ENCODE results near the gene CEP89. TPM values are rescaled to one million over a fixed set of nuclear protein-coding genes. Genes with fewer than 3 reads are reported as not detected.
"Not testable (repeated sequence)": the region's sequence is repeated elsewhere in the genome, so short reads cannot be mapped to it uniquely, and the experiment has no call there.

Gene CEP89
- total RNA-seq, 1 experiment from 2014 or later: 21.1 TPM

GRCh38 chr19:32971715-32972540, at the start of gene CEP89, which contains the start of gene FAAP24 (continued):
- TF ChIP-seq ATF6 (CRISPR knock-in tag; IDR thresholded peaks at IDR 0.05) (no peak), GABPB1 (CRISPR knock-in tag; IDR thresholded peaks at IDR 0.05) (peak; percentile 93), ZNF121 (CRISPR knock-in tag; IDR thresholded peaks at IDR 0.05) (0 out of 2 replicates have a peak, but pooled peaks have one; percentile 43), ZNF219 (CRISPR knock-in tag; IDR thresholded peaks at IDR 0.05; ENCODE audit: borderline replicate concordance) (no peak), SMAD3 (CRISPR knock-in tag; IDR thresholded peaks at IDR 0.05; ENCODE audit: borderline replicate concordance) (no peak), ELF4 (CRISPR knock-in tag; IDR thresholded peaks at IDR 0.05; ENCODE audit: low read depth) (no peak), NFYB (CRISPR knock-in tag; conservative IDR thresholded peaks at IDR 0.05; ENCODE audit: low read depth) (peak; percentile 97), RELA (CRISPR knock-in tag; IDR thresholded peaks at IDR 0.05; ENCODE audit: borderline replicate concordance) (no peak), NR2C2 (CRISPR knock-in tag; IDR thresholded peaks at IDR 0.05) (no peak), CREM (CRISPR knock-in tag; IDR thresholded peaks at IDR 0.05) (peak; percentile 78), ERG (CRISPR knock-in tag; IDR thresholded peaks at IDR 0.05) (no peak), NFATC4 (CRISPR knock-in tag; IDR thresholded peaks at IDR 0.05) (no peak), FOXP4 (CRISPR knock-in tag; IDR thresholded peaks at IDR 0.05) (0 out of 2 replicates have a peak, but pooled peaks have one; percentile 28), NFE2L1 (CRISPR knock-in tag; IDR thresholded peaks at IDR 0.05) (no peak), ZNF281 (CRISPR knock-in tag; IDR thresholded peaks at IDR 0.05) (no peak), PRDM15 (CRISPR knock-in tag; IDR thresholded peaks at IDR 0.05) (peak; percentile 50), E2F5 (CRISPR knock-in tag; IDR thresholded peaks at IDR 0.05) (peak; percentile 85; the same call in 1 of the 2 replicates), RORB (CRISPR knock-in tag; IDR thresholded peaks at IDR 0.05) (no peak), ZNF396 (CRISPR knock-in tag; IDR thresholded peaks at IDR 0.05; ENCODE audit: borderline replicate concordance) (no peak), AR (CRISPR knock-in tag; IDR thresholded peaks at IDR 0.05) (no peak), ZNF423 (CRISPR knock-in tag; IDR thresholded peaks at IDR 0.05) (no peak)

GRCh38 chr19:33010891-33011290, 39.1 kb upstream of the CEP89 start:
- H3K9me3 Mint-ChIP-seq; ATAC-seq; DNase-seq (ENCODE audit: low spot score); CTCF ChIA-PET; H3K27ac Mint-ChIP-seq; H3K4me1 Mint-ChIP-seq; POLR2A ChIA-PET; H3K4me3 Mint-ChIP-seq; H3K27me3 Mint-ChIP-seq (ENCODE audit: low read depth): not testable (repeated sequence)
- H3K36me3 Mint-ChIP-seq: peaks cover 38% of the 10 kb centered on the region
